DMS153 treated with DMSO at 0.1 percent for 48 hours (cell line): ENCODE results near the gene MYCBP2.
"Not testable (repeated sequence)": the region's sequence is repeated elsewhere in the genome, so short reads cannot be mapped to it uniquely, and the experiment has no call there.

ENCODE experiments used
- DNase-seq: peaks from one replicate; lab custom pipeline; 2025; ENCODE audit not compliant: unreplicated experiment; lab: John Stamatoyannopoulos, UW

MYCBP2 gene

DNA sequence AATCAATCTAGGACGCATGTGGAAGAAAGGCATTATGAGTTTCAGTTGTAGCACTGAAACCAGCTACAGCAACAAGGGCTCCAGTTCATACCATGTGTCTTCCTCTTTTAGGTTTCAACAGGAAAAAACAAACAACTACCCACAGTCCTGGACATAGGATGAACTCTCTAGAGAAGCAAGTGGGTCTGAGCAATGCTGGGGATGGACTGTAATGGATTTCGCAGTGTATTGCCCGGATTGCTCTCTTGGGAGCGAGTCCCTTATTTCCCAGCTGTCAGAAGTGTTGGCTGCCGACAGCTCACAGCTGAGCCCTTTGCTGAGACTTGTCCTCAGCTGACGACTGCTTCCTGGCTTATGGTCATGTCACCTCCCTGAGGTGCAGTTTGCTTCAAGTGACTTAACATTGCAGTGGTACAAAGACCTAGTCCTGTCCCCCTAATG is 12.1 kb upstream of the MYCBP2 start:
- DNase-seq: no peak

DNA sequence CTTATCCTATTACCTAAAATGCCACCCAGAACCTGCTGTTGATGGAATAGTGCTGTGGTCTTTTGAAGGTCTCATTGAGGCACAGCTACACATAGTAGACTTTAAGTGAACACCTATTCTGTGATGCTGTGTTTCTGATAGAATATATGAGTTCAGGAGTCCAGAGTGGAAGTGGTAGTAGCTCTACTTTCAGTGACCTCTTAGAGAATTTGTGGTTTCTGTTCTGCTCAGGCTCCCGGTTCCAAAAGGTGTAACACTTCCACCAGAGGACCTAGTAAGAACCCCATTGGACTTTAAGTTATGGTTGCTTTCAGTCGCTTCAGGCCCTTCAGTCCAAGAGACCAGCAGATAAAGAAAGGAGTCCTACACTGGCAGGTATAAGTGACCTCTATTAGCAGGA is 11.4 kb upstream of the MYCBP2 start:
- no peak for DNase-seq

DNA sequence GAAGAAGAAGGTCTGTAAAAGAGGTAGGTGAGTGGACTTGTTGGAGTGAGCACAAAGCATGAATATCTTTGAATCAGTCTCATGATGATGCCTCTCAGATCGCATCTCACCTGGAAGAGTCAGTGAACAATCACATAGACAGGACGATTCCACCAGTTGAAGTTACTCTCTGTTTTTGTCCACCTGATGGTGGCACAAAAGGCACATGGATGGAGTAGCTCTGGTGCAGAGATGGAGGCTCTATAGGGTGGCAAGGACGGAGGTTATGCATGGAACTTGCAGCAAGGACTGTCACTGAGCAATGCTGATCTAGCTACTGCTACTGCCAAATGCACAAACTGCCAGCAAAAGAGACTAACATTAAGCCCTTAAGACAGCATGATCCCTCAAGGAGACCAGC is 10.3 kb upstream of the MYCBP2 start:
- no peak for DNase-seq

DNA sequence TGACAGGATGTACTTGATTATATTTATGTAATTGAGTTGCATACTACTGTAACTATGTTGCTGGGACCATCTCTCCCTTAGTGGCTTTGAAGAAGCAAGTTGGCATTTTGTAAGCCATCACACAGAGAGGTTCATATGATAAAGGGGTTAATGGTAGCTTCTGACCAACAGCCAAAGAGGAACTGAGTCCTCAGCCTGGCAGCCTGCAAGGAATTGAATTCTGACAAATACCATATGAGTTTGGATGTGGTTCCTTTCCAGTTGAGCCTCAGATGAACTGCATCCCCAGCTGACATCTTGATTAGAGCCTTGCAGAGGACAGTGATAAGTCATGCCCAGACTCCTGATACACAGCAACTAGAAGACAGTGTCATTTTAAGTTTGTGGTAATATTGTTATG is 8.6 kb upstream of the MYCBP2 start:
- DNase-seq: no peak

DNA sequence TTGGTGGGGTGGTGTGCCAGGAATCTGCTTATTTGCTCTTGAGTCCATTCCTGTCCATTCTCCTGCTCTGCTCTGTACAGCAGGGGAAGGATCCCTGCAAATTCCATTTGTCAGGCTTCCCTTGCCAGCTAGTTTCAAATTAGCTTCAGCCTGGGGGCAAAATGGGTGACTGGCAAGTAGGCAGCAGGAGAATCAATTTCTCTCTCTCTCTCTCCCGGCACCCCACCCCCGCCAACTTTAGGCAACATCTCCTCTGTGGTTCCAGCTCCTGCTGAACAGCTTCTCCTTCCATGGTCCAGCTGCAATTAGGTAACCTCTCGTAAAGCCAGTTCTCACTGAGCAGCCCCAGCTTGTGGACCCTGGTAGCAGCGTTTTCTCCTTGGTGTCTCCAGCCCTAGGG is 6.7 kb upstream of the MYCBP2 start:
- no peak for DNase-seq

DNA sequence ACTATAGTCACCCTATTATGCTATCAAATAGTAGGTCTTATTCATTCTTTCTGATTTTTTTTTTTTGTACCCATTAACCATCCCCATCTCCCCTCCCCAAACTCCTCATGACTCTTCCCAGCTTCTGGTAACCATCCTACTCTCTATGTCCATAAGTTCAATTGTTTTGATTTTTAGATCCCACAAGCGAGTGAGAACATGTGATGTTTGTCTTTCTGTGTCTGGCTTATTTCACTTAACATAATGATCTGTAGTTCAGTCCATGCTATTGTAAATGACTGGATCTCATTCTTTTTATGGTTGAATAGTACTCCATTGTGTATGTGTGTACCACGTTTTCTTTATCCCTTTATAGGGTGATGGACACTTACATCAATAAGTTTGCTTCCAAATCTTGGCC is 4.5 kb upstream of the MYCBP2 start:
- no peak for DNase-seq

DNA sequence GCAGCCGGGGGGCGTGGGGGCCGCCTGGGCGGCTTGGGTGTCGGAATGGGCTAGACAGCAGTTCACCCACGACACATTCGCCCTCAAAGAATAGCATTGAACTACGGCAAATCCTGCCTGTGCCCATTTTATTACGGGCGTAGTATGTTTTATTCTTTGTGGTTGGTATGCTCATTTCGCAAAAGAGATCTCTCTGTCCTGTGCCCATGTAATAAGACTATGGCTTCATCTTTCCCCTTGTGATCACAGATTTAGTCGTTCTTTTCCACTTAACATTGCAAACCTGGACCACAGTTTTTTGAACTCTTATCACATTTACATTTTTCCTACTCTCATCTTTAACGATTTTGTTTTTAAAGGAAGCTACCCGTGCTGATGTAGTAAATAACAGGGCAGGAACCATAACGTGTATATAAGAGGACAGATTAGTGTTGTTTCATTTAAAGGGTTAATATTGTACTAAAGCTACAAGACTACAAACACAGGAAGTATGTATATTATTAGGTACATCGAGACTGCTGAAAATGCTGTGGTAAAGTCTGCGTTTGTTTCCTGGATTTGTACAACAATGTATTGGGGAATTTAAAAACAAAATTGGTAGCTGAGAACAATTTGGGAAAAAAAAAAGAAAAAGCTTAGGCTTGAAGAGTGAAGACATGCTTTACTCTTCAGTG is 3.2 kb upstream of the MYCBP2 start:
- no peak for DNase-seq

DNA sequence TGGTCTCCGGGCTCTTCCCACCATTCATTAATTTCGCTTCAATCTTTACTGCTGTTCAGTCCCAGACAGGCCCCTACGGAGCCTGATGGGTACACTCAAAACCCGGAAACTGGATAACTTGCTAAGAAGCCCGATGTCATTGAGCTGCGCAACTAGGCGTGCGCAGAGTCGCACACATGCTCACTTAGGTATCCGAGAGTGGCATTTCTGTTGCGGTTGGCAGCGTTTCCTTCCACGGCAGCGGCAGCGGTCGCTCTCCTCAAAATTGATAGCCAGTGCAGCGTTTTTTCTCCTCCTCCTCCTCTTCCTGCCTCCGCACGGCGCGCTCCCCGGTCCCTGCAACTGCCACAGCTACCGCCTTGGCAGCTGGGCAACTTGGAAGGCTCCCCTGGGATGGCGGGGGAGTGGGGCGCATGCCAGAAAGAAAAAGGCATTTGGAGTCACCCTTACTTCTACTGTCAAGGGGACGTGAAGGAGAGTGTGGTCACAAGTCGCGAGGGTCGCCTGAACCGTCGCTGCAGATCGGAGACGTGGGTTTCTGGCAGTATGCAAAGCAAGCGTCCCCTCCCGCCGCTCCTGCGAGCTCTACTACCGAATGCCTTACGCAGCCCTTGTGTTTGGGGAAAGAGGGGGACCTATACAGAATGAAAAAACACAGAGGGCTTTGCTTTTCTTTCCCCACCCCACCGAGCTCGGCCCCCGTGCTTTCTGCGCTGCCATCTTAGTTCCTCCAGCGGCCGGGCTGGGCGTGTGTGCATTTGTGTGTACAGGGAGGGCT is 2.4 kb upstream of the MYCBP2 start:
- peak; percentile 90 for DNase-seq

DNA sequence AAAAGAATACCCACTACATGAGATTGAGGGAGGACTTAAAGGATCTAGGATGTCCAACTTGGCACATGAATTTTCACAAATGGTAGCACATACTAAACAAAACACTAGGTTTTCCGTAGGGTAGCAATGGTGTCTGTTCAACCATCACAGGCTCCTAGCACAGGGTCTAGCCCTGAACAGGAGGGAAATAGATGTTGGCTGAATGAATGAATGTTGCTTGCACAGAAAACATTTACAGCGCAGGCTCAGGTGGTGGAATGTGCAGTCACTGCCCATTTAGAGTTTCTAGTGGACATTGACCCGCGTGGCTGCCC is 1.9 kb upstream of the MYCBP2 start:
- no peak for DNase-seq

DNA sequence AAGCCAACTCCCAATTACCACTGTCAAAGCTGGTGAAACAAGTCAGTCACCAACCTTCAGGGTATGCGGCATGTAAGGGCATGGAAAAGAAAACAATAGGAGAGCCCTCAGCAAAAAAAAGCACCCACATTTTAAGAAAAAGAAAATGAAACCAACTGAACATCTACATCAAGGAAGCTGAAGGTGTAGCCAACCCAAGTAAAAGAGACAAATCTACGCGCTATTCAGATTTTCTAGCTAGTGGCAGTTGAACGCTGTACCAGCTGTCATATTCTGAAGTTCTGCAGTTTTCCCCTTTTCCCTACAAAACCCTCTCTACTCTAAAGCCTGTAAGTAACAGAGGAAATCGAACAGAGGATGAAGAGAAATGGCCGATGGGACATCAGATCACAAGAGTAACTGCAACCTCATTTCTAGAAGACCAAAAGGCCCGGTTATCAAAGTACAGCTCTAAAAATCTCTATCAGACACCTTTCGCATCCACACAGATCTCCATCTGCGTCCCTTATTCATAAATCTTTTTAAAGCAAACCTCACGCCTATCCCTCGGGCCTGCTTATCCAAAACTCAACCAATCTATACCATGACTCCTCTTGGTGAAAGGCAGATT is 1.4 kb downstream of the MYCBP2 start:
- DNase-seq: no peak

DNA sequence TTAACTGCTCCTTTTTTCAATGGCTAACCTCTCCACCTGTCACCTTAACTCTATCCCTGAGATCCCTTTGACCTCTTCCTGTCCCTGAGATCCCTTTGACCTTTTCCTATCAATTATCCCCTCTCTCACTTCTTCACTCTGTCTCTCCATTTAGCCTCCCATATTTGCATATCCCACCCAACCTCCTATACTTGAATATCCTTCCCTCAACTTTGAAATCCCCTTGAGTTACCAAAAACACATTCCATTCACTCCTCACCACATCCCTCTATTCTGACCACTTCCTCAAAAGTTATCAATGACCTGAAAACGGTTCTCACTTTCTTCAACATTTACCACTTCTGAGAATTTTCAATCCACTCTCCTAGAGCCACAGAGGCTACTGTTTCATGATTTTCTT is 3.0 kb downstream of the MYCBP2 start:
- no peak for DNase-seq

DNA sequence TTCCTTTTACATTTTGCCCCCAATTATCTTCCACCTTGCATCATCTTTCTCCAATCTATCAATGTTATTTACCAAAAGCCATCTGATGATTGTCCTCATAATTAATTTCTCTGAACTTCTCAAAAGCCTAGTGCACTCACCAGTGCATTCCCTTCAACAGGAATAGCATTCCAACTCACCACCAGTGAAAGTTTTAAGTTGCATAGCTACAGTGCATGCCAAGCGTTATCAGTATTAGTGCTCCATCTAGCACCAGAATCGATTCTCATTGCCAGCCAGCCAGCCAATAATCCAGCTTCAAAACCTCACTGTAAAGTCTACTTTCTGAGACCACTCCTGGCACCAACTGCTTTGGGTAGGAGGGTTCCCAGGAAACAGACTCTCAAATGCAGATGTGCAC is 7.4 kb downstream of the MYCBP2 start:
- DNase-seq: no peak

DNA sequence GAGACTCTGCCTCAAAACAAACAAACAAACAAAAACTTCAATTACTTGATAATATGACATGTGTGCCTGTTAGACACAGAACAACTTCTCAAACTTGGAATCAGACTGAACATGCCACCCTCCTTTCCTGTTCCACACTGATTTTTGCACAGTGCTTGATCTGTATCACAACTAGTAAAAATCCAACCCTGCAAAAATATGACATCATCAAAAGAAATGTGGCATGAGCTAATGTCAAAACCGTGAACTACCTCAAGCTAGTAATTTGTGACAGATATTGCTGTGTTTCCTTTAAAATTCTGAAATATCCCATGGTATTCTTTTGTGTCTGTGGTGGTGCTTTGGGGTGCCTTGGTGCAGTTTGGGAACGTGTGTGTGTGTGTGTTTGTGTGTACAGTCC is 8.2 kb downstream of the MYCBP2 start:
- no peak for DNase-seq

DNA sequence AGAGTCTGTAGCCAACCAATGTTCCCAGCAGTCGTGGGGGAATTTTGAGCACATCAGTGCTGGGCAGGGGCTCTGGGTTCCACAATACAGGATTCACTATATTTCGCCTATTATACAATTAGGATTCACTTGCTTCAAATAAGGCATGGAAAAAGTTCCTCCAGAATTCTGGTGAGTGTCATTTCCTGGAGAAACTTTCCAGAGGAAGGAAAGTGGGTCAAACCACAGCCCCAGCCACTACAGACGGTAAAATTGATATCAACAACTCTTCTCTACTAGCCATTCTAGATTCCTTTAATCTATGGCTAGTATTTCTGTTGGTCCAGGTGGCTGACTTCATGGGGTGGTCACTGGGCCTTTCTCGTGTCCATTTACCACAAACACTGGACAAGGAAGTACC is 10.5 kb downstream of the MYCBP2 start:
- no peak for DNase-seq

DNA sequence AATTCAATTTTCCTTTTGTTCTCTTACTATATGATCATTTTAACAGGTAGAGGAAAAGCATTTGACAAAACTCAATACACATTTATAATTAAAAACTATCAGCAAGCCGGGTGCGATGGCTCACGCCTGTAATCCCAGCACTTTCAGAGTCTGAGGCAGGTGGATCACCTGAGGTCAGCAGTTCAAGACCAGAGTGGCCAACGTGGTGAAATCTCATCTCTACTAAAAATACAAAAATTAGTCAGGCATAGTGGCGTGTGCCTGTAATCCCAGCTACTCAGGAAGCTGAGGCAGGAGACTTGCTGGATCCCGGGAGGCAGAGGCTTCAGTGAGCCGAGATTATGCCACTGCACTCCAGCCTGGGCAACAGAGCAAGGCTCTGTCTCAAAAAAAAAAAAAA is 11.4 kb downstream of the MYCBP2 start:
- not testable (repeated sequence) for DNase-seq

DNA sequence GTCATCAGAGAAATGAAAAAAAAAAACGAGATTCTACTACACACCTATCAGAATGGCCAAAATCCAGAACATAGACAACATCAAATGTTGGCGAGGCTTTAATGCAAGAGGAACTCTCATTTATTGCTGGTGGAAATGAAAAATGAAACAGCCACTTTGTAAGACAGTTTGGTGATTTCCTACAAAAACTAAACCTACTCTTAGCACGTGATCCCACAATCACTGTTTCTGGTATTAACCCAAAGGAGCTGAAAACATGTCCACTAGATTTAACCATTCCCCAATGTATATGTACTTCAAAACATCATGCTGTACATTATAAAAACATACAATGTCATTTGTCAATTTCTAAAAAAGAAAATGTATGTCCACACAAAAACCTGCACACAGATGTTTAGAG is 13.0 kb downstream of the MYCBP2 start:
- no peak for DNase-seq

DNA sequence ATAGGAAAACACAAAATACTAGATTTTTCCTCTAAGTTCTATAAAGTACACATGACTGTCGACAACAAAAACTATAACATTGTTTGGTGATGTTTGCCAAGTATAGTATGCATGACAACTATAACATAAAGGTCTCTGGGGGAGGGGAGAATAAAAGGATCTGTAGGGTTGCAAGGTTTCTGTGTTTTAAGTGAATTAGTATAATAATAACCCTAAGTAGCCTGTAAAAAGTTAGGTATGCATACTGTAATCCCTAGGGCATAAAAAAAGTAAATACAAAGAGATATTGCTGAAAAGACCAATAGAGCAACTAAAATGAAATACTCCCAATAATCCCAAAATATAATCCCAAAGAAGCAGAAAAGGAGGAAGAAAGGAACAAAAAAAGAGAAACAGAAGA is 14.6 kb downstream of the MYCBP2 start:
- no peak for DNase-seq

DNA sequence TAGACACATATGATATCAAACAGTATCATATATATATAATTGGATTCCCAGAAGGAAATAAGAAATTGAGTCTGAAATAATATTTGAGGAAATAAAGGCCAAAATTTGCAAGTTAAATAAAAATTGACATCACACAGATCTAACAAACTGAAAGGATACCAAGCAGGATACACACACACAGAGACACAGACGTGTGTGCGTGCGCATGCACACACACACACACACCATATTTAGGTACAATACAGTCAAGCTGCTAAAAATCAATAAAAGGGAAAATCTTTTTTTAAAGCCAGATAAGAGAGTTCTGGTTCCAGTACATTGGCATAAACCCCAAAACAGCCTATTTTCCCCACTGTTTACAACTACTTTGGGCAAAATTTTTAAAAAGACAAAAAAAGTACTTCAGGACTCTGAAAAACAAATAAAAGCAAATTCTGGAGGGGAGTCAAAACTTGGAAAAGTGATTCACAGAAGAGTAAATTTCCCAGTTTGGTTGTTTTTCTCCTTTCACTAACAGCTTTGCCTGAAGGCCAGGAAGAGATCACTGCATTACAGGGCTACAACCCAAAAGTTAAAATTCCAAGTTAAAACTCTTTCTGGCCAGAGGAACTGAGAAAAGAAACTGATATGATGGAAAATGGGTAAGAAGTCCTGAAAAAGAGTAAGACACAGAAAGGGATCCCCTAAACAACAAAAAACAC is 16.2 kb downstream of the MYCBP2 start:
- DNase-seq: no peak

DNA sequence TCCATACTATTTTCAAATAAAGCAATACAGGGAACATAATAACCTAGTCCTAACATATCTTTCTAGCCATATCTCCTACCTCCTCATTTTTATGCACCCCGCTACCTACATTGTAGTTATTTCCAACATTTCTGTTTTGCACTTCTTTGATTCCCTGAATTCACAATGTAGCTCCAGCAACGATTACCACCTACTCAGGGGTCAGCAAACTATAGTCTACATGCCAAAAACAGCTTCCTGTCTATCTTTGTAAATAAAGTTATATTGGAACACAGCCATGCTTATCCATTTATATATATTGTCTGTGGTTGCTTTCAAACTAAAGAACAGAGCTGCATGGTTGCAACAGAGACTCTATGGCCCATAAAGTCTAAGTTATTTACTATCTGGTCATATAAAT is 16.7 kb downstream of the MYCBP2 start:
- no peak for DNase-seq

DNA sequence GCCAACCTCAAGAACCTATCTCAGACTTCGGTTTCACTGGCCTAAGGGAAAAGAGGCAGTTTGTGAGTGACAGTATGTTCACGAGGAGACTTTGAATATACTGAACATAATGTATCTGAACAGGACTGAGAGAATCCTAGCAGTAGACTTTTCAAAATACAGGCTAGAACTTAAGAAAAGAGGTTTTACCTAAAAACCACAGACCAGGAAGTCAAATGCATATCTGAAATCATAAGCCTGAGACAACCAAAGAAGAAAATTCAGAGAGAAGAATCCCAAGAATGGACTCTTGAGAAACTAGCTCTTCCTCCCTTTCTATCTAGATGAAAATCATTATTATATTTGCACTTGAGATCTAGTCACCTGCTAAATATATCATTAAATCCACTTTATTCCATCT is 17.6 kb downstream of the MYCBP2 start:
- no peak for DNase-seq

DNA sequence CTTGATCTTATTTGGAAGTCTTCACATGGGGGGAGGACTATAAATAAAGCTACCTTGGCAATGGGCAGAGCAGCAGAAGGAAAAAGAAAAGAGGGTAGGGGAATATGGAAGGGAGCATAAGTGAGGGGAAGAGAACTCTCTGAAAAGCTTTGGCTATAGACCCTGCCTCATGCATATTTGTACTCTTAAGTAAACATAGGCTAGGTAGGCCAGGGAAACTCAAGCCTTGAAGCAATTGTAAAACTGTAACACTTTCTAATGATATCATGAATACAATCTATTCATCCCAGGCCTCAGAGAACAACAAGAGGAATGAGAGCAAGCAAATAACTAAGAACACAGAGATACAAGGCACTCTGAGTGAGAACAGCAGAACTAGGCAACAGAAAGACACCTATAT is 20.4 kb downstream of the MYCBP2 start:
- no peak for DNase-seq

DNA sequence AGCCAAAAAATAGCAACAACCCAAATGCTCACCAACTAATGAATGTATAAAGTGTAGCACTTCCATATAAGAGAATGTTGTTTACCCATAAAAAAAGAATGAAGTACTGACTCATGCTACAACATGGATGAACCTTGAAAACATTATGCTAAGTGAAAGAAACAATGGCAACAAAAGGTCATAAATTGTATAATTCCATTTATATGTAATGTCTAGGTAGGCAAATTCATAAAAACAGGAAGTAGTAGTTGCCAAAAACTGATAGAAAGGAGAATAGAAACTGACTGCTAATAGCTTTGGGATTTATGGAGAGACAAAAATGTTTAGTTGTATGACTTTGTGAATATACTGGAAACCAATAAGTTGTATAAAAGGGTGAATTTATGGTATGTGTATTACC is 21.6 kb downstream of the MYCBP2 start:
- no peak for DNase-seq
